Stimulated activated CD4-positive, alpha-beta T cell treated with anti-CD3 and anti-CD28 coated beads, Interleukin-2, amount 100 ng/mL, for 4 hours (primary cell): ENCODE data around the gene KRTAP12-3.

Experiments used
- DNase-seq: peaks from one replicate; pipeline ENCODE4 v3.0.0-alpha.2; 2020; ENCODE audit warnings: low read depth

Gene KRTAP12-3

DNA sequence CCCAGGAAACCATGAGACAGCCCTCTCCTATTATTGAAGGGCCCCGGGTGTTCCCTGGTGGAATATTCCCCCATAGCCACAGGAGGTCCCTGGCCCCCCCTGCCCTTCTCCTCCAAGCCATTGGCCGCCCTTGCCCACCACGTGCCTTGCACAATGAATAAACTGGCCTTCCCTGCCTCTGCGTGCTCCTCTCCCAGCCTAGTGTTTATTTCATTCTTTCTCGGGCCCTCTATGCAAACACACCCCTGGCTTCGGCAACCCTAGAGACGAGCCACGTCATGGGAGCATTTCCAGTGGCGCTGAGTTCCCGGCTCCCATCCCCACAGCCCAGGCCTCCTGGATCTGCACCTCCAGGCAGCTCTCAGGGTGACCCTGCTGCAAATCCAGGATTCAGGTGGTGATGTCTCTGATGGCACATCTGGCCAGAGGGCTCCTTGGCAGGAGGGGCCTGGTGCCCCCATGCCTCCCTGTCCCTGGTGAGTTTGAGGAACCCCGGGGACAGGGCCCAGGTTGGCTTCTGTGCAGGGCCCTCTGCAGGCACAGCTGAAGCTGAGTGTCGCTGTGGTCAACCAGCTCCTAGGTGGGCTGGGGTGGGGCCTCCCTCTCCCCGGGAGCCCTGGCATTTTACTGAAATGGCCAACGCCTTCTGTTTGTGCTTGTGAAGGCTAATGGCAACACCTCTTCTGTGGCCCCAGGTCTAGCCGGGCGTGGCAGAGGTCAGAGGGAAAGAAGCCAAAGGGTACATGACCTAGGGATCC, 45.4 kb downstream of the KRTAP12-3 start:
- no peak for DNase-seq

DNA sequence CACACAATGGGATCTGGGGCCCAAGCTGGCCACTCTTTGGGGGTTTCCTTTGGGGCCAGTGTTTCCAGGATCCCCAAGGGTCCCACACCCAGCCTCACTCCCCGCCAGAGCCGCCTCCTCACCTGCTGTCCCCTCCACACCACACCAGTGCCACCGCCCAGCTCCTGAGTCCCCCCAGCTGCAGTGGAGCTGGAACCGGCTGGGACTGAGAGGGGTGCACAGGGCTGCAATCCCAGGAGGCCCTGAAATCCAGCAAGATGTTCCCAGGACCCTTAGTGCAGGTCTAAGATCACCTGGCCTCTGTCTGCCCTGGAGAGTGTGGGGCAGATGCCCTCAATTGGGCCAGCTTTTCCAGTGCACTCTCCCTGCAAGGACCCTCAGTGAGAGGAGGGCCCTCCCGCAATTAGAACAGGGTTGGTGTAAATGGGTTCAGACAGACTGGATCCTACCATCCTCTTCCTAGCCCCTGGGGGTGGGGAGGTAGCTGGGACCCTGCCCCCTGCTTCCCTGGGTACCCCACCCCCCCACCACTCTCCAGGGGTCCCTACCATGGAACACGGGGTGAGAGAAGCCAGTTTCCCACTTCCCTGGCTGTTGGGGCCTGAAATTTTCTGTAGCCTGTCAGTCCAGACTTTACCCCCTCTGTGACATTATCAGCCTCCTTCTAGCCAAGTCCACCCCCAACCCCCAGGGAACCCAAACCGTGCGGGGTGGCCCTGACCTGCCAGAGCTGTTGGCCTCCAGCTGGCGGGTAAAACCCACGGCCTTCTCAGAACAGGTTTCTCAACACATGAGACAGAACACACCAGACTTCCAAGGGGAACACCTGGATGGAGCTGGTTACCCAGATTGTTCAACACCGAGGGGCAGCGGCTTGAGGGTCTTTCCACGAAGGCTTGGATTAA, 46.3 kb downstream of the KRTAP12-3 start:
- DNase-seq, result no peak

DNA sequence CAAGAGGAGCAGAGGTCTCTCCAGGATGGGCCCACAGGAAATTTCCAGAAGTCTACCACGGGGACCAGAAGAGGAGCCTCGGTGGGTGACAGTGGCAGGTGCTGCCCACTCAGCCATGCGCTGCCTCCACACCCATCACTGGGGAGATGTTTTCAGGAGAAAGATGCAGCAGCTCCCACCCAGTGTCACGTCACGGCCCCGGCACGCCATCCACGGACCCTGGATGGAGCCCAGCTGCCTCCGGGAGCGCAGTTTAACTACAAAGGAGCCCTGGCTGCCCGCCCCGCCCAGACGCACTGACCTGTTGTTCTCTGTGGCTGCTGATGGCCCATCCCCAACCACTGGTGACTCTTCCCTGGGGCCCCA, 46.9 kb downstream of the KRTAP12-3 start:
- no peak for DNase-seq

DNA sequence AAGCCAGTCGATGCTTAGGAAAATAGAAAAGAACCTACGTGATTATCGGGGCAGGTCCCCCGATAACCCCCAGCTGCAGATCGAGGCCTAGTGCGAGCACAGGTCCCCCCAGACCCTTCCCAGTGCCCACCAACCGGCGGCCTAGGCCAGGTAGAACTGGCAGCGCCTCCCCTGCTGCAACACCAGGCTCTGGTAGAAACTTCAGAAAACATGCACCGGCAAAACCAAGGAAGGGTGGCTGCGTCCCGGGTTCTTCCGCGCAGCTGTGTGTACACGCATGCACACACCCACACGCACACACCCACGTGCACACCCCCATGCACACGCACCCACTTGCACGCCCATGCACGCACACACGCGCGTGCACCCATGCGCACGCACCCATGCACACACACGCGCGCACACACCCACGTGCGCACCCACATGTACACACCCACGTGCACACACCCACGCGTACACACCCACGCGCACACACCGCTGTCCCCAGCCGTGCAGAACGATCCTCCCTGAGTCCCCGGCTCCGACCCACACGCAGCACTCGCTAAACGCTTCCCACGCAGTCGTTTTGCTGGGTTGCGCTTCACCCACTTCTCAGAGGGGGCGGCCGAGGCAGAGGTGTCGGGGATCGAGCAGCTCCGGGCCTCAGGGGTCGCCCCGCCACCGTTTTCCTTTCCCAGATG, 48.4 kb downstream of the KRTAP12-3 start:
- no peak for DNase-seq

DNA sequence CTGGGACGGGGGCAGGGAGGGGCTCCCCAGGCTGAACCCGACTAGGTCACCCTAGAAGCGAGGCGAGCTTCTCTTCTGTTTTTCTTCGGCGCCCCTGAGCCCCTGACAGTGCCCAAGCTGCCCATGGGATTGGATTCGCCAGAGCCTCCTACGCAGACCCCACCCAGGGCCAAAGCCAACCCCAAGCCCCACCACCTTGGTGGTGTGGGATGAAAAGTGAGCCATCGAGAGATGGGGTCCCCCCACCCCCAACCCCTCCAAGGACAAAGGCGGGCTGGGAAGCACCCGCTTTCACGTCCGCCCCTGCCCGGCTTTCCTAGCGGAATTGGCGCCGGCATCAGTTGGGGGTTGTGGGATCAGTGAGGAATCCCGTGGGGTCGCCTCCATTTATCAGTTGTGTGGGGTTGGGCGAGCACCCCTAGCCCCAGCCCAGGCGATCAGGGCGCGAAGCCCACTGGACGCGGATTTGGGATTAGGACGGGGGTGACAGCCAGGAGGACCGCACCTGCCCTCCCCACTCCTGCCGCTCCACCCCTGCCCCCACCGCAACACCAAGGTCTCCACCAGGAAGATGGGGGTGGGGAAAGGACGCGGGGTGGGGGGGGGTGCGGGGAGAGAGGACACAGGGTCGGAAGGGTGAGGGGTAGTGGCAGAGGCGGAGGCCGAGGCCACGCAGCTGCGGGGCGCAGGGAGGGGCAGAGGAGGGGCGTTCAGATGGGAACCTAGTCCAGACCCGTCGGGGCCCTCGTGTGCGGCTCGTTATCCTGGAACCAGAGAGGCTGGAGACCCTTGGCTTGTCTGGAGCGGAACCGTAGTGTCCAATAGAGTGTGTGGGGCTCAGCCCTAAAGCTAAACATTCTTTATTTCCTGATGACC, 49.2 kb downstream of the KRTAP12-3 start:
- DNase-seq, result no peak
